GM12874 (cell line): ENCODE measurements around the gene FRMD4A.

Experiments
- CTCF ChIP-seq: IDR thresholded peaks from 2 replicates; pipeline ENCODE4 v1.5.1; 2011; ENCODE audit warnings: low read depth, mild to moderate bottlenecking, control low read depth, low read length, moderate library complexity; ENCODE audit not compliant: insufficient read depth

The FRMD4A gene

GRCh38 chr10:13729586-13730305 lies 601.0 kb downstream of the FRMD4A start:
- no peak for TF ChIP-seq CTCF

- TF ChIP-seq CTCF = no peak
Measured at GRCh38 chr10:13728898-13729535, 601.7 kb downstream of the FRMD4A start.

- no peak for TF ChIP-seq CTCF
Measured at GRCh38 chr10:13725594-13725993, 605.1 kb downstream of the FRMD4A start.

GRCh38 chr10:13724484-13724883 lies 606.2 kb downstream of the FRMD4A start:
- TF ChIP-seq CTCF = no peak

GRCh38 chr10:13722747-13723653 lies 607.7 kb downstream of the FRMD4A start:
- TF ChIP-seq CTCF = no peak

- no peak for TF ChIP-seq CTCF
Measured at GRCh38 chr10:13721486-13721885, 609.2 kb downstream of the FRMD4A start.

GRCh38 chr10:13720699-13721098 lies 610.0 kb downstream of the FRMD4A start:
- no peak for TF ChIP-seq CTCF
